Astrocyte (in vitro differentiated cells and primary cell): ENCODE results near the gene MUC13. TPM values are rescaled to one million over a fixed set of nuclear protein-coding genes. Genes with fewer than 3 reads are reported as not detected.

Experiments used
- DNase-seq: peaks from one replicate; pipeline ENCODE4 v3.0.0-alpha.2; 2010; ENCODE audit warnings: low read depth
- FAIRE-seq: peaks from 2 replicates; lab custom pipeline; 2011; peaks lifted over from hg19 to GRCh38; lab: Jason Lieb, UNC
- H2AFZ ChIP-seq: 2 replicates; pipeline ENCODE4 v1.6.0; 2012; ENCODE audit warnings: low read depth, low read length, inconsistent platforms
- H3K27ac ChIP-seq: 2 replicates; pipeline ENCODE4 v1.5.1; 2011; ENCODE audit warnings: low read depth, low read length, inconsistent platforms
- H3K27me3 ChIP-seq: 2 replicates; pipeline ENCODE4 v1.6.0; 2011; ENCODE audit warnings: low read length, inconsistent platforms; ENCODE audit not compliant: insufficient read depth
- H3K36me3 ChIP-seq: 2 replicates; pipeline ENCODE4 v1.5.1; 2011; ENCODE audit warnings: low read length, inconsistent platforms; ENCODE audit not compliant: insufficient read depth
- H3K4me1 ChIP-seq: 2 replicates; pipeline ENCODE4 v1.5.1; 2011; ENCODE audit warnings: low read length, inconsistent platforms; ENCODE audit not compliant: insufficient read depth
- H3K4me2 ChIP-seq: 2 replicates; pipeline ENCODE4 v1.6.0; 2012; ENCODE audit warnings: low read length, inconsistent platforms
- H3K4me3 ChIP-seq: 2 replicates; pipeline ENCODE4 v1.5.1; 2011; ENCODE audit warnings: low read depth, mild to moderate bottlenecking, low read length, inconsistent platforms; ENCODE audit not compliant: insufficient read depth
- H3K79me2 ChIP-seq: 2 replicates; pipeline ENCODE4 v1.6.0; 2012; ENCODE audit warnings: mild to moderate bottlenecking, low read length, inconsistent platforms; ENCODE audit not compliant: insufficient read depth
- H3K9ac ChIP-seq: 2 replicates; pipeline ENCODE4 v1.6.0; 2012; ENCODE audit warnings: mild to moderate bottlenecking, low read length, inconsistent platforms
- H3K9me3 ChIP-seq: 2 replicates; pipeline ENCODE4 v1.5.1; 2012; ENCODE audit warnings: low read depth, mild to moderate bottlenecking, low read length, inconsistent platforms; ENCODE audit not compliant: insufficient read depth
- H4K20me1 ChIP-seq: 2 replicates; pipeline ENCODE4 v1.6.0; 2012; ENCODE audit warnings: low read length, inconsistent platforms; ENCODE audit not compliant: insufficient read depth
- H3K27ac Mint-ChIP-seq: one replicate; pipeline ENCODE4 v1.8.0; 2021; ENCODE audit warnings: mild to moderate bottlenecking, mixed read lengths; ENCODE audit not compliant: unreplicated experiment
- H3K27me3 Mint-ChIP-seq: one replicate; pipeline ENCODE4 v1.8.0; 2021; ENCODE audit warnings: low read depth, mixed read lengths; ENCODE audit not compliant: unreplicated experiment
- H3K36me3 Mint-ChIP-seq: one replicate; pipeline ENCODE4 v1.8.0; 2021; ENCODE audit warnings: low read depth, mixed read lengths; ENCODE audit not compliant: unreplicated experiment
- H3K4me1 Mint-ChIP-seq: one replicate; pipeline ENCODE4 v1.8.0; 2021; ENCODE audit warnings: low read depth, mixed read lengths; ENCODE audit not compliant: unreplicated experiment
- H3K4me3 Mint-ChIP-seq: one replicate; pipeline ENCODE4 v1.8.0; 2021; ENCODE audit warnings: mild to moderate bottlenecking, moderate library complexity, mixed read lengths; ENCODE audit not compliant: unreplicated experiment
- H3K9me3 Mint-ChIP-seq: one replicate; pipeline ENCODE4 v1.8.0; 2021; ENCODE audit warnings: mild to moderate bottlenecking, mixed read lengths; ENCODE audit not compliant: unreplicated experiment
- EZH2 ChIP-seq: IDR thresholded peaks from 2 replicates; pipeline ENCODE4 v1.6.1; 2012; ENCODE audit warnings: mild to moderate bottlenecking, low read length, inconsistent platforms; ENCODE audit not compliant: insufficient read depth
- total RNA-seq: library from RNA; stranded (reverse); gene quantifications from 2 replicates; pipeline ENCODE4 v1.2.1, GENCODE V29; 2021
- TF ChIP-seq, protein P1 (sequence below): IDR thresholded peaks from 2 replicates; pipeline ENCODE4 v1.5.1; 2011; ENCODE audit warnings: low read depth, mild to moderate bottlenecking, inconsistent platforms, low read length, moderate library complexity; ENCODE audit not compliant: insufficient read depth

MUC13 gene
- total RNA-seq, 1 donor from 2014 or later, result not detected

DNA sequence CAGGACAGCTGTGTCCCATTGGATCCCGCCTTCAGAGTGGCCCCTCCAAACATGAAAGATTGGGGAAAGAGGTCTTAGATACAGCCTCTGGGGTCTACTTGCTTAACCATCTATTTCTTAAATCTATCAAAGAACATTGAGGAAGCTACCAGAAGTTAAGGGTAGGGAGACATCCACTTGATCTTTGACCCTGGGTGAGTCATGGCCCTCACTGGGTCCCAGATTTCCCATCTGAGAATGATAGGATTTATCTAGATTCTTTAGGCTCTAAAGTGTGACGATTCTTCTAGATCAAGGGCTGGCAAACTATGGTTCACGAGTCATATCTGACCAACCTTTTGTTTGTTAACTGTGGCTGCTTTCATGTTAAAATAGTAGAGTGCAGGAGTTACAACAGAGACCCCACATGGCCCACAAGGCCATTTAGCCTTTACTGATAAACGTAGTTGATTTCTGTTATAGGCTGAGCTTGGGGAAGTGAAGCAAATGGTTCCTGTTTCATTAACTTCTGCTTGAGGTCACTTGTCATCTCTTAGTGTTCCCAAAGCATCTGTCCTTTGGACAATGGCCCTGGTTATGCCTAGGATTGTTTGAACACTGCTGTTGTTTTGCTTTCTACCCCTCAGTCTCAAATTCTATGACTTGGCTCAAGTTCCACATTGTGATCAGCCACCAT lies 8.0 kb downstream of the MUC13 start:
- H3K4me1 Mint-ChIP-seq, result no peaks in the 10 kb centered on the region
- FAIRE-seq, result no peak
- H3K79me2 ChIP-seq, result no peaks in the 10 kb centered on the region
- no peak overlapping the region for H3K27ac Mint-ChIP-seq
- H3K4me3 ChIP-seq, result no peak overlapping the region
- H3K9me3 Mint-ChIP-seq, result no peaks in the 10 kb centered on the region
- no peaks in the 10 kb centered on the region for H3K9me3 ChIP-seq
- H3K4me2 ChIP-seq, result no peak overlapping the region
- no peak overlapping the region for H2AFZ ChIP-seq
- no peak overlapping the region for H3K27ac ChIP-seq
- H3K27me3 Mint-ChIP-seq, result peaks cover 23% of the 10 kb centered on the region
- H3K36me3 ChIP-seq, result no peaks in the 10 kb centered on the region
- H3K4me3 Mint-ChIP-seq, result no peak overlapping the region
- TF ChIP-seq EZH2, result no peak
- TF ChIP-seq, protein P1, sequence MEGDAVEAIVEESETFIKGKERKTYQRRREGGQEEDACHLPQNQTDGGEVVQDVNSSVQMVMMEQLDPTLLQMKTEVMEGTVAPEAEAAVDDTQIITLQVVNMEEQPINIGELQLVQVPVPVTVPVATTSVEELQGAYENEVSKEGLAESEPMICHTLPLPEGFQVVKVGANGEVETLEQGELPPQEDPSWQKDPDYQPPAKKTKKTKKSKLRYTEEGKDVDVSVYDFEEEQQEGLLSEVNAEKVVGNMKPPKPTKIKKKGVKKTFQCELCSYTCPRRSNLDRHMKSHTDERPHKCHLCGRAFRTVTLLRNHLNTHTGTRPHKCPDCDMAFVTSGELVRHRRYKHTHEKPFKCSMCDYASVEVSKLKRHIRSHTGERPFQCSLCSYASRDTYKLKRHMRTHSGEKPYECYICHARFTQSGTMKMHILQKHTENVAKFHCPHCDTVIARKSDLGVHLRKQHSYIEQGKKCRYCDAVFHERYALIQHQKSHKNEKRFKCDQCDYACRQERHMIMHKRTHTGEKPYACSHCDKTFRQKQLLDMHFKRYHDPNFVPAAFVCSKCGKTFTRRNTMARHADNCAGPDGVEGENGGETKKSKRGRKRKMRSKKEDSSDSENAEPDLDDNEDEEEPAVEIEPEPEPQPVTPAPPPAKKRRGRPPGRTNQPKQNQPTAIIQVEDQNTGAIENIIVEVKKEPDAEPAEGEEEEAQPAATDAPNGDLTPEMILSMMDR, result no peak
- peaks cover 4% of the 10 kb centered on the region for H3K27me3 ChIP-seq
- H3K9ac ChIP-seq, result no peak overlapping the region
- peaks cover 1% of the 10 kb centered on the region for H3K36me3 Mint-ChIP-seq
- DNase-seq, result peak; percentile 4
- H3K4me1 ChIP-seq, result no peaks in the 10 kb centered on the region
- no peaks in the 10 kb centered on the region for H4K20me1 ChIP-seq

DNA sequence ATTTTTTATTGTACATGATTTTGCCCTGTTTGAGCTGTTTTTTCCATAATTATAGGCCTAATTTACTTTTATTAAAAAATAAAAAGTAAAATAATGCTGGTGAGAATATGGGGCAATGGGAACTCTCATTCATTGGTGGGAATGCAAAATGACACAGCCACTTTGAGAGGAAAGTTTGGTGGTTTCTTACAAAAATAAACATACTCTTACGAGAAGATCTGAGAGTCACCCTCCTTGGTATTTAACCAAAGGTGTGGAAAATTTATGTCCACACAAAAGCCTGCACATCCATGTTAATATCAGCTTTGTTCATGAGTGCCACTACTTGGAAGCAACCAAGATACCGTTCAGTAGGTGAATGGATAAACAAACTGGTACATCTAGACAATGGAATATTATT lies 9.8 kb downstream of the MUC13 start:
- Histone ChIP-seq H3K4me2 (no peak overlapping the region), H3K9ac (no peak overlapping the region), H4K20me1 (no peaks in the 10 kb centered on the region), H3K4me3 (no peak overlapping the region), H3K36me3 (no peaks in the 10 kb centered on the region), H3K27me3 (peaks cover 4% of the 10 kb centered on the region), H3K27ac (no peak overlapping the region), H3K4me1 (no peaks in the 10 kb centered on the region), H3K9me3 (no peaks in the 10 kb centered on the region), H3K79me2 (no peaks in the 10 kb centered on the region), H2AFZ (no peak overlapping the region)
- no peak overlapping the region for H3K4me3 Mint-ChIP-seq
- H3K27me3 Mint-ChIP-seq, result peaks cover 16% of the 10 kb centered on the region
- DNase-seq (peak; percentile 27), FAIRE-seq (no peak)
- no peak overlapping the region for H3K27ac Mint-ChIP-seq
- H3K36me3 Mint-ChIP-seq, result peaks cover 1% of the 10 kb centered on the region
- no peak for TF ChIP-seq EZH2
- TF ChIP-seq, protein P1, result no peak
- no peaks in the 10 kb centered on the region for H3K9me3 Mint-ChIP-seq
- H3K4me1 Mint-ChIP-seq, result peaks cover 3% of the 10 kb centered on the region

GRCh38 chr3:124923833-124924232 lies 10.7 kb downstream of the MUC13 start:
- H3K4me3 Mint-ChIP-seq, result no peak overlapping the region
- no peaks in the 10 kb centered on the region for H3K9me3 Mint-ChIP-seq
- TF ChIP-seq, protein P1, result peak; percentile 32
- TF ChIP-seq EZH2, result no peak
- peaks cover 1% of the 10 kb centered on the region for H3K36me3 Mint-ChIP-seq
- Histone ChIP-seq H2AFZ (no peak overlapping the region), H3K79me2 (no peaks in the 10 kb centered on the region), H3K4me2 (no peak overlapping the region), H3K27me3 (no peaks in the 10 kb centered on the region), H3K36me3 (no peaks in the 10 kb centered on the region), H3K9ac (no peak overlapping the region), H4K20me1 (no peaks in the 10 kb centered on the region), H3K4me1 (no peaks in the 10 kb centered on the region), H3K27ac (no peak overlapping the region), H3K4me3 (no peak overlapping the region), H3K9me3 (no peaks in the 10 kb centered on the region)
- peaks cover 12% of the 10 kb centered on the region for H3K27me3 Mint-ChIP-seq
- H3K27ac Mint-ChIP-seq, result no peak overlapping the region
- peaks cover 7% of the 10 kb centered on the region for H3K4me1 Mint-ChIP-seq
- FAIRE-seq, result no peak
- no peak for DNase-seq
